AG04450 (cell line): Measurements from ENCODE around the gene ZFP90. TPM values are rescaled to one million over a fixed set of nuclear protein-coding genes. Genes with fewer than 3 reads are reported as not detected.

Experiments
- CTCF ChIA-PET: fragments of 300-600, 350-600 bp; formaldehyde crosslinking; extraction: SDS; loops from one replicate; lab custom pipeline; 2022; ENCODE audit warnings: antibody characterized with exemption, inconsistent platforms; lab: Charles Lee
- POLR2A ChIA-PET: fragments of 350-600 bp; formaldehyde crosslinking; extraction: SDS; loops from one replicate; lab custom pipeline; 2021; ENCODE audit warnings: antibody characterized with exemption, inconsistent platforms; lab: Yijun Ruan, JAX
- DNase-seq: peaks from one replicate; pipeline ENCODE4 v3.0.0-alpha.2; 2011; ENCODE audit warnings: low read depth, low spot score
- H3K27ac ChIP-seq: one replicate; pipeline ENCODE4 v1.5.1; 2012; ENCODE audit warnings: low read depth, low read length, control low read depth
- H3K27me3 ChIP-seq: one replicate; pipeline ENCODE4 v1.6.0; 2012; ENCODE audit warnings: low read length; ENCODE audit not compliant: control insufficient read depth, insufficient read depth
- H3K4me3 ChIP-seq: 2 replicates; pipeline ENCODE4 v1.5.1; 2011; ENCODE audit warnings: mild to moderate bottlenecking, low read depth, low read length, control low read depth
- H3K9me3 ChIP-seq: 2 replicates; pipeline ENCODE4 v1.5.1; 2012; ENCODE audit warnings: low read length; ENCODE audit not compliant: control insufficient read depth, insufficient read depth
- polyA plus RNA-seq: library from polyadenylated mRNA; depleted of rRNA; stranded (reverse); fragments of >200 nt; gene quantifications from 2 replicates; pipeline ENCODE4 v1.2.3, GENCODE V29; 2011
- TF ChIP-seq, protein P1 (sequence below): IDR thresholded peaks from 2 replicates; pipeline ENCODE4 v1.5.1; 2011; ENCODE audit warnings: low read depth, low read length, control low read depth, inconsistent platforms

Gene ZFP90
- polyA plus RNA-seq, 1 experiment, result 25.2 TPM

DNA sequence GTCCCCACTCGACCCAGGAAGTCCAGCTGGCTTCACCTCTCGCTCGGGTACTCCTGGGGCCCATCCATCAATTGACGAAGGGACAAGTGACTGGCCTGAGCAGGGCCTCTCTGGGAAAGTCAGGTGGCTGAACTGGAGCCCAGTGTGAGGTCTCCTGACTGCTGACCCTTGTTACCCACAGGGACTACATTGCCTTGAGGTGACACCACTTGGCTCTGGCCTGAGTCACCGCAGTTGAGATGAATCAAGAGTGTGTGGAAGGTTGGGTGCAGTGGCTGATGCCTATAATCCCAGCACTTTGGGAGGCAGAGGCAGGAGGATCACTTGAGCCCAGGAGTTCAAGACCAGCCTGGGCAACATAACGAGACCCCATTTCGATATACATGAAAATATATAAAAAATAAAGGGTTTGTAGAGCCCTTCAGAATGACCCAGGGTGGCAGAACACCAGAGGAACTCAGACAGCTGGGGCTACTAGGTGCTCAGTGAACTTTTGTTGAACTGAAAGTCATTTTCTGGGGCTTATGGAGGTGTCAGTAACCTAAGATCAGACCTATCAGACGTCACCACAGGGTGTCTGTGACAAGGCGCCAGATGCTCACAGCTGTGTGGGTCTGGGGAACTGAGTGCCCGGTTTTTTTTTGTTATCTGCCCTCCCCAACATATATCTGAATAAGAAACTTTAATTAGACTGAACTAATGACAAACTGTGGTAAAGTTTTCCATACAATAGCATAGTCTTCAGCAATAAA lies 14.8 kb upstream of the ZFP90 start:
- ChIA-PET POLR2A (no interaction called here), CTCF (interaction anchor here (0.6 to 1.0 kb wide), 2 partner anchors 139 to 278 kb away, joined by 3 read pairs; no protein-coding TSS in a partner anchor)
- Histone ChIP-seq H3K27ac (no peak overlapping the region), H3K27me3 (no peaks in the 10 kb centered on the region), H3K4me3 (no peak overlapping the region), H3K9me3 (peaks cover 5% of the 10 kb centered on the region; the same call in 1 of the 2 replicates)
- DNase-seq, result no peak
- TF ChIP-seq, protein P1, sequence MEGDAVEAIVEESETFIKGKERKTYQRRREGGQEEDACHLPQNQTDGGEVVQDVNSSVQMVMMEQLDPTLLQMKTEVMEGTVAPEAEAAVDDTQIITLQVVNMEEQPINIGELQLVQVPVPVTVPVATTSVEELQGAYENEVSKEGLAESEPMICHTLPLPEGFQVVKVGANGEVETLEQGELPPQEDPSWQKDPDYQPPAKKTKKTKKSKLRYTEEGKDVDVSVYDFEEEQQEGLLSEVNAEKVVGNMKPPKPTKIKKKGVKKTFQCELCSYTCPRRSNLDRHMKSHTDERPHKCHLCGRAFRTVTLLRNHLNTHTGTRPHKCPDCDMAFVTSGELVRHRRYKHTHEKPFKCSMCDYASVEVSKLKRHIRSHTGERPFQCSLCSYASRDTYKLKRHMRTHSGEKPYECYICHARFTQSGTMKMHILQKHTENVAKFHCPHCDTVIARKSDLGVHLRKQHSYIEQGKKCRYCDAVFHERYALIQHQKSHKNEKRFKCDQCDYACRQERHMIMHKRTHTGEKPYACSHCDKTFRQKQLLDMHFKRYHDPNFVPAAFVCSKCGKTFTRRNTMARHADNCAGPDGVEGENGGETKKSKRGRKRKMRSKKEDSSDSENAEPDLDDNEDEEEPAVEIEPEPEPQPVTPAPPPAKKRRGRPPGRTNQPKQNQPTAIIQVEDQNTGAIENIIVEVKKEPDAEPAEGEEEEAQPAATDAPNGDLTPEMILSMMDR, result no peak

DNA sequence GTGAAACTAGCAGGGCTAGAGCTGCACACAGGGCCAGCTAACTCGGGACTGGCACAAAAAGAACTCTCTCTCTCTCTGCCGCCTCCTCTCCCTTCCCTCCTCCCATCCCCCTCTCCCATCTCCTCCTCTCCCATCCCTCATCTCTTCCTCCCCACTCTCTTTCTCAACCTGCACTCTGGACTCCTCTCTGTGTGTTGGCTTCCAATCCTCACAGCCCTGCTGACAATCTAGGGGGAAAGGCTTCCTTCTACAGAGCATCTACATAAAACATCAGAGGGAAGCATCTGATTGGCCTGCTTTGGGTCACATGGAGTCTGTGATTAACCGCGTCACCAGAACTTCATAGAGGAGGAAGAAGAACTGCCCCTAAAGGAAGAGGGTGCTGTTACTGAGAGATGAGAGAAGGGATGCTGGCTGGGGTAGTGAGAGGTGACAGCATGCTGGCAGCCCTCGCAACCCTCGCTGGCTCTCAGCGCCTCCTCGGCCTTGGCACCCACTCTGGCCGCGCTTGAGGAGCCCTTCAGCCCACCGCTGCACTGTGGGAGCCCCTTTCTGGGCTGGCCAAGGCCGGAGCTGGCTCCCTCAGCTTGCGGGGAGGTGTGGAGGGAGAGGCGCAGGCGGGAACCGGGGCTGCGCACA lies 12.8 kb upstream of the ZFP90 start:
- no peak for DNase-seq
- Histone ChIP-seq H3K27me3 (no peaks in the 10 kb centered on the region), H3K4me3 (no peak overlapping the region), H3K27ac (no peak overlapping the region), H3K9me3 (peaks cover 8% of the 10 kb centered on the region; the same call in 1 of the 2 replicates)
- TF ChIP-seq, protein P1, result no peak
- ChIA-PET CTCF (interaction anchor here (3.1 kb wide), 1 partner anchor 321 kb away, joined by 23 read pairs; no protein-coding TSS in a partner anchor), POLR2A (interaction anchor here (0.6 kb wide), 1 partner anchor 57 kb away, joined by 6 read pairs; no protein-coding TSS in a partner anchor)

DNA sequence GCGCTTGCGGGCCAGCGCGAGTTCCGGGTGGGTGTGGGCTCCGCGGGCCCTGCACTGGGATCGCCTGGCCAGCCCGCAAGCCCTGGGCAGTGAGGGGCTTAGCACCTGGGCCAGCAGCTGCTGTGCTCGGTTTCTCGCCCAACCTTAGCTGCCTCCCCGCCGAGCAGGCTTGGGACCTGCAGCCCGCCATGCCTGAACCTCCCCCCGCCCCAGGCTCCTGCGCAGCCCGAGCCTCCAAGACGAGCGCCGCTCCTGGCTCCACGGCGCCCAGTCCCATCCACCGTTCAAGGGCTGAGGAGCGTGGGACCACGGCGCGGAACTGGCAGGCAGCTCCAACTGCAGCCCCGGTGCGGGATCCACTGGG lies 12.3 kb upstream of the ZFP90 start:
- H3K27me3 ChIP-seq, result no peaks in the 10 kb centered on the region
- CTCF ChIA-PET, result interaction anchor here (1.2 to 3.5 kb wide), 3 partner anchors 9 to 597 kb away, joined by 3 to 37 read pairs (median 23); no protein-coding TSS in a partner anchor
- H3K4me3 ChIP-seq, result no peak overlapping the region
- peaks cover 8% of the 10 kb centered on the region; the same call in 1 of the 2 replicates for H3K9me3 ChIP-seq
- POLR2A ChIA-PET, result interaction anchor here (0.6 kb wide), 1 partner anchor 57 kb away, joined by 6 read pairs; no protein-coding TSS in a partner anchor
- H3K27ac ChIP-seq, result no peak overlapping the region
- no peak for DNase-seq
- TF ChIP-seq, protein P1, result no peak

DNA sequence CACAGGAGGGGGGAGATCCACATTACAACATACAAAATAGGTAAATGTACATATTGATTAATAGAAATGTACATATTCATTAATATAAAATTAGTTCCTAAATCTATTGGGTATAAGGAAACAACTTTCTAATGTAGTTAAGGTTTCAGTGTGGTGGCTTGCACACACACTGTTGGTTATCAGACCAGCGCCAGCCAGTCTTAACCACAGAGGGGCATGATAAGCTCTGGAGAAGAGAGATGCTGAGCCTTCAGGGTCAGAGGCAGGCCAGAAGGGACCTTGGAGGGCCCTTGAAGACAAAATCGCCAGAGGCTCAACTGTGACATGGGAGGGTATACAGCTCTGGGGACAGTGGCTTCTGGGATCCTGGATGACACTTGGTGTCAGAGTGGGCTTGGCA lies 10.9 kb upstream of the ZFP90 start:
- no peak for DNase-seq
- TF ChIP-seq, protein P1, result no peak
- H3K9me3 ChIP-seq, result peaks cover 12% of the 10 kb centered on the region; the same call in 1 of the 2 replicates
- H3K4me3 ChIP-seq, result no peak overlapping the region
- H3K27me3 ChIP-seq, result no peaks in the 10 kb centered on the region
- CTCF ChIA-PET, result interaction anchor here (0.5 to 3.9 kb wide), 18 partner anchors 7 to 758 kb away, joined by 3 to 37 read pairs (median 5); partner anchors contain the start of gene TANGO6
- POLR2A ChIA-PET, result no interaction called here
- no peak overlapping the region for H3K27ac ChIP-seq
